UCSD-AML1 (cell line): ENCODE results near the gene GAP43.

Experiments
- DNase-seq: peaks from one replicate; lab custom pipeline; 2025; ENCODE audit not compliant: unreplicated experiment; lab: John Stamatoyannopoulos, UW

Gene GAP43

GRCh38 chr3:115660646-115661337 lies 37.5 kb downstream of the GAP43 start:
- DNase-seq, result no peak

- no peak for DNase-seq
These were observed 39.0 kb downstream of the GAP43 start for GRCh38 chr3:115662356-115662755.

GRCh38 chr3:115663414-115663813 lies 40.1 kb downstream of the GAP43 start:
- no peak for DNase-seq

GRCh38 chr3:115666081-115666480 lies 42.8 kb downstream of the GAP43 start:
- no peak for DNase-seq

- DNase-seq, result no peak
These were observed 43.8 kb downstream of the GAP43 start for GRCh38 chr3:115666920-115667737.

GRCh38 chr3:115667738-115668065 lies 44.4 kb downstream of the GAP43 start:
- peak; percentile 6 for DNase-seq

- DNase-seq, result no peak
These were observed 47.6 kb downstream of the GAP43 start for GRCh38 chr3:115670911-115671310.

- DNase-seq, result no peak
These were observed 48.6 kb downstream of the GAP43 start for GRCh38 chr3:115671761-115672455.

- no peak for DNase-seq
These were observed 50.6 kb downstream of the GAP43 start for GRCh38 chr3:115673881-115674280.

- DNase-seq, result no peak
These were observed 53.0 kb downstream of the GAP43 start for GRCh38 chr3:115676336-115676735.

- DNase-seq, result no peak
These were observed 57.6 kb downstream of the GAP43 start for GRCh38 chr3:115680803-115681345.

GRCh38 chr3:115681736-115682135 lies 58.4 kb downstream of the GAP43 start:
- DNase-seq, result no peak

GRCh38 chr3:115683305-115683704 lies 60.0 kb downstream of the GAP43 start:
- DNase-seq, result no peak

- no peak for DNase-seq
These were observed 60.5 kb downstream of the GAP43 start for GRCh38 chr3:115683773-115684172.

- no peak for DNase-seq
These were observed 61.8 kb downstream of the GAP43 start for GRCh38 chr3:115685097-115685496.

- no peak for DNase-seq
These were observed 64.4 kb downstream of the GAP43 start for GRCh38 chr3:115687721-115688120.

- DNase-seq, result no peak
These were observed 65.1 kb downstream of the GAP43 start for GRCh38 chr3:115688418-115688817.

- DNase-seq, result no peak
These were observed 66.6 kb downstream of the GAP43 start for GRCh38 chr3:115689928-115690327.

- DNase-seq, result no peak
These were observed 68.7 kb downstream of the GAP43 start for GRCh38 chr3:115691964-115692363.

- peak; percentile 43 for DNase-seq
These were observed 69.7 kb downstream of the GAP43 start for GRCh38 chr3:115692887-115693524.

GRCh38 chr3:115693868-115694267 lies 70.6 kb downstream of the GAP43 start:
- no peak for DNase-seq
